Cardiac fibroblast (primary cell): ENCODE results near the gene ODAD3.
"Not testable (repeated sequence)": the region's sequence is repeated elsewhere in the genome, so short reads cannot be mapped to it uniquely, and the experiment has no call there.

Source experiments
- DNase-seq, 2 donors: peaks; one replicate each; pipeline versions ENCODE4 v3.0.0 to v3.0.0-alpha.2; 2010; ENCODE audit warnings: low read depth in 2 of 2
- H3K4me3 ChIP-seq, 2 donors: replicated peaks in 1 of 2; 1 replicate in 1 of 2; 2 replicates in 1 of 2; pipeline ENCODE4 v1.5.1; 2011; ENCODE audit warnings: low read depth in 2 of 2, low read length in 2 of 2, mild to moderate bottlenecking in 2 of 2, moderate library complexity in 1 of 2
- CTCF ChIP-seq: IDR thresholded peaks from one replicate; pipeline ENCODE4 v1.5.1; 2011; ENCODE audit warnings: low read depth, mild to moderate bottlenecking, low read length, inconsistent platforms

Gene ODAD3

GRCh38 chr19:11408591-11408990, 26.3 kb downstream of the ODAD3 start:
- TF ChIP-seq CTCF, result no peak
- no peak overlapping the region for H3K4me3 ChIP-seq
- DNase-seq, result no peak

- H3K4me3 ChIP-seq, DNase-seq: not testable (repeated sequence)
These were observed 28.2 kb downstream of the ODAD3 start for GRCh38 chr19:11406703-11407236.

GRCh38 chr19:11405846-11406643, 28.9 kb downstream of the ODAD3 start:
- peak; percentile 26 for TF ChIP-seq CTCF
- no peak for DNase-seq
- no peak overlapping the region for H3K4me3 ChIP-seq

- no peak overlapping the region for H3K4me3 ChIP-seq
- TF ChIP-seq CTCF, result no peak
- no peak for DNase-seq
These were observed 30.2 kb downstream of the ODAD3 start for GRCh38 chr19:11404588-11405222.

GRCh38 chr19:11401808-11402543, 32.9 kb downstream of the ODAD3 start:
- no peak overlapping the region for H3K4me3 ChIP-seq
- DNase-seq, result no peak
- TF ChIP-seq CTCF, result no peak

GRCh38 chr19:11400798-11401197, 34.1 kb downstream of the ODAD3 start:
- no peak for DNase-seq
- no peak for TF ChIP-seq CTCF
- no peak overlapping the region for H3K4me3 ChIP-seq

GRCh38 chr19:11399667-11400066, 35.3 kb downstream of the ODAD3 start:
- H3K4me3 ChIP-seq, result no peak overlapping the region
- no peak for TF ChIP-seq CTCF
- DNase-seq, result no peak
